ENCODE data around the gene DNM1.
"Not testable (repeated sequence)": the region's sequence is repeated elsewhere in the genome, so short reads cannot be mapped to it uniquely, and the experiment has no call there.

DNA sequence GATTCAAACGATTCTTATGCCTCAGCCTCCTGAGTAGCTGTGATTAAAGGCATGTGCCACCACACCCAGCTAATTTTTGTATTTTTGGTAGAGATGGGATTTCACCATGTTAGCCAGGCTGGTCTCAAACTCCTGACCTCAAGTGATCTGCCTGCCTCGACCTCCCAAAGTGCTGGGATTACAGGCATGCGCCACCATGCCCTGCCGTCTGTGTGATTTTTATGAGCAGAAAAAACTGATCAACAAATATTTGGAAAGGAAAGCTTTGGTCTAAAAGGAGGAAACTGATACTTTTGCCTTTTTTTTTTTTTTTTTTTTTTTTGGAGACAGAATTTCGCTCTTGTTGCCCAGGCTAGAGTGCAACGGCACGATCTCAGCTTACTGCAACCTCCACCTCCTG lies 27.7 kb downstream of the DNM1 start:
- TF ChIP-seq, protein P1, sequence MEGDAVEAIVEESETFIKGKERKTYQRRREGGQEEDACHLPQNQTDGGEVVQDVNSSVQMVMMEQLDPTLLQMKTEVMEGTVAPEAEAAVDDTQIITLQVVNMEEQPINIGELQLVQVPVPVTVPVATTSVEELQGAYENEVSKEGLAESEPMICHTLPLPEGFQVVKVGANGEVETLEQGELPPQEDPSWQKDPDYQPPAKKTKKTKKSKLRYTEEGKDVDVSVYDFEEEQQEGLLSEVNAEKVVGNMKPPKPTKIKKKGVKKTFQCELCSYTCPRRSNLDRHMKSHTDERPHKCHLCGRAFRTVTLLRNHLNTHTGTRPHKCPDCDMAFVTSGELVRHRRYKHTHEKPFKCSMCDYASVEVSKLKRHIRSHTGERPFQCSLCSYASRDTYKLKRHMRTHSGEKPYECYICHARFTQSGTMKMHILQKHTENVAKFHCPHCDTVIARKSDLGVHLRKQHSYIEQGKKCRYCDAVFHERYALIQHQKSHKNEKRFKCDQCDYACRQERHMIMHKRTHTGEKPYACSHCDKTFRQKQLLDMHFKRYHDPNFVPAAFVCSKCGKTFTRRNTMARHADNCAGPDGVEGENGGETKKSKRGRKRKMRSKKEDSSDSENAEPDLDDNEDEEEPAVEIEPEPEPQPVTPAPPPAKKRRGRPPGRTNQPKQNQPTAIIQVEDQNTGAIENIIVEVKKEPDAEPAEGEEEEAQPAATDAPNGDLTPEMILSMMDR (IDR thresholded peaks at IDR 0.05) = not testable (repeated sequence)
- not testable (repeated sequence) for TF ChIP-seq POLR2A (IDR thresholded peaks at IDR 0.05)
